Measurements from ENCODE around the gene ECHDC3.
"Not testable (repeated sequence)": the region's sequence is repeated elsewhere in the genome, so short reads cannot be mapped to it uniquely, and the experiment has no call there.

ECHDC3 gene

GRCh38 chr10:11716686-11717085 is 25.5 kb upstream of the ECHDC3 start:
- no peak for DNase-seq

- no peak for DNase-seq
These were observed 22.5 kb upstream of the ECHDC3 start for GRCh38 chr10:11719496-11720259.

- DNase-seq = no peak
These were observed 21.9 kb upstream of the ECHDC3 start for GRCh38 chr10:11720260-11720741.

- DNase-seq = no peak
These were observed 20.4 kb upstream of the ECHDC3 start for GRCh38 chr10:11721806-11722205.

- no peak for DNase-seq
These were observed 18.8 kb upstream of the ECHDC3 start for GRCh38 chr10:11723359-11723758.

GRCh38 chr10:11724938-11725776 is 17.0 kb upstream of the ECHDC3 start:
- no peak for DNase-seq

- DNase-seq = peak; percentile 5
These were observed 16.3 kb upstream of the ECHDC3 start for GRCh38 chr10:11725912-11726311.

GRCh38 chr10:11727563-11727962 is 14.6 kb upstream of the ECHDC3 start:
- DNase-seq = no peak

- DNase-seq = no peak
These were observed 13.8 kb upstream of the ECHDC3 start for GRCh38 chr10:11728353-11728752.

- DNase-seq = no peak
These were observed 12.3 kb upstream of the ECHDC3 start for GRCh38 chr10:11729790-11730315.

- DNase-seq = no peak
These were observed 11.4 kb upstream of the ECHDC3 start for GRCh38 chr10:11730779-11731178.

GRCh38 chr10:11736767-11737166 is 5.4 kb upstream of the ECHDC3 start:
- DNase-seq = not testable (repeated sequence)

GRCh38 chr10:11737258-11738032 is 4.7 kb upstream of the ECHDC3 start:
- DNase-seq = not testable (repeated sequence)

- no peak for DNase-seq
These were observed 1.3 kb upstream of the ECHDC3 start for GRCh38 chr10:11740907-11741306.

- DNase-seq = no peak
These were observed 574 bp upstream of the ECHDC3 start for GRCh38 chr10:11741608-11742007.

GRCh38 chr10:11742779-11743298 is 657 bp downstream of the ECHDC3 start:
- no peak for DNase-seq

GRCh38 chr10:11743461-11744338 is 1.5 kb downstream of the ECHDC3 start:
- DNase-seq = no peak

- DNase-seq = no peak
These were observed 2.9 kb downstream of the ECHDC3 start for GRCh38 chr10:11745045-11745444.

- DNase-seq = no peak
These were observed 4.8 kb downstream of the ECHDC3 start for GRCh38 chr10:11746883-11747539.

- no peak for DNase-seq
These were observed 6.7 kb downstream of the ECHDC3 start for GRCh38 chr10:11748866-11749265.

GRCh38 chr10:11750420-11750819 is 8.2 kb downstream of the ECHDC3 start:
- no peak for DNase-seq

Data from activated effector memory CD4-positive, alpha-beta T cell treated with anti-CD3 and anti-CD28 coated beads, Interleukin-2, amount 50 U/mL, for 16 hours (primary cell).